HG02970 (cell line): ENCODE results near the gene AGBL4.

Source experiments
- ATAC-seq: cut with Tn5 transposase; IDR thresholded peaks from one replicate; pipeline ENCODE4 v1.9.1; 2021; ENCODE audit warnings: mild to moderate bottlenecking, moderate library complexity, moderate number of reproducible peaks; ENCODE audit not compliant: unreplicated experiment, low FRiP score

The AGBL4 gene

DNA sequence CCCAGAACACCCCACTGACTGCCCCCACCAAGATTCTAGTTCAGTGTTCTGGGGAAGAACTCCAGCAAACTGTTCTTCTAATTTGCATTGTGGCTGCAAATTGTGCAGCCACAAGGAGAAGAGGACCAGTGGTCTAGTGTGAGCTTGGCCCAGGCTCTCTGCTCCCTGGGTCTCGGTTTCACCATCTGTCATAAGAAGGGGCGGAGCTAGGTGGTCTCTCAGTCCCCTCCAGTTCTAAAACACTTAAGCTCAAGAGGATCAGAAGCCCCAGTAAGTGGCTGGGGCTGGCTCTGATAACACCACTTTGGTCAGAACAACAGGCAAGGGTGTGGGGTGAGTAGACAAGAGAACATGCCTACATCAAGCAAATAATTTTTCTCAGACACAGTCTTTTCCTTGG is 1346.9 kb downstream of the AGBL4 start:
- no peak for ATAC-seq

DNA sequence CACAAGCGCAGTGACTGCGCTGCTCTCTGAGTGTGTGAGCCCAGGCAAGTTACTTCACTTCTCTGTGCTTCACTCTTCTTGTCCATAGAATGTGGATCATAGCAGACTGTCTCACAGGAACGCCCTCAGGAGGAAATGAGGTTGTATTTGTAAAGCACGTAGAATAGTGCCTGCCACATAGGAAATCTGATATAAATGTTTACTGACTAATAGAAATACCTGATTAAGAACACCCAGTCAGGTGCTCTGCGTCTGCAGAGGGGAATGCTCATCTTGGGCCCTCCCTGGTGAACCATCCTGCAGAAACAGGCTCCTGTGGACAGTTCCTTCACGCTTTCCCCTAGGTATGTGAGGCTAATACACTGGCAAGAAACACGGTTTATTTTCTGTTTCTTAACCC is 1347.4 kb downstream of the AGBL4 start:
- ATAC-seq: no peak

DNA sequence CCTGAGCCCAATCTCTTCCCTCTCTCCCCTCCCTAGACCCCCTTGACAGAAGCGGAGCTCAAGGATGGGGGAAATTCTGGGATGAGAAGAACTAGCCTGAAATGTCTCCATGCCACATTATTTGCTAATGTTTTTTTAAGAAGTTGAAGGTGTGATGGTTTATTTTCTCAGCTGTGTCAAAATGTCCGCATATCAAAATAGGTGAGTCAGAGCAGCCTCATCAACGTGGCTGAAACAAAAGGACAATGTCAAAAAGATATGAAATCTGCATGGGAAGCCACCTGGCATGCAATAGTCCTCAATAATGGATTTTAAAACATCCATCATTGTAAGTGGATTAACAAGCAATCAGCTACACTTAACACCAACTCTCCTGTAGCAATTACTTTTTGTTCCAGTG is 1348.5 kb downstream of the AGBL4 start:
- ATAC-seq: no peak

DNA sequence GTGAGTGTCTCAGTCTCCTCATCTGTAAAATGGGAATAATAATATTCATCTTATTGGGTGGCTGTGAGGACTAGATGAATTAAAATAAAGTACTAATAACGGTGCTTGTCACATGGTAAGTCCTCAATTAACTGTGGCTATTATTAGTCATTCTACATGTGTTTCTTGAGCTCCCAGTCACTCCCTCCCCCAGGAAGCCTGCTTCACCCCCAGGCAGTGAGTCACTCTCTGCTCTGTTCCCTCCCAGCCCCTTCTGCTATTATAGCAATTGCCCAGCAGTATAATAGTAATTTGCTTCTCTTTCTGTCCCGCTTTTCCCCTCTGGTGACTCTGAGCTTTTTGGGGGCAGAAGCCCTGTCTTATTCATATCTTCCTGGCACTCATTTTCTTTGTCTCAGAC is 1349.1 kb downstream of the AGBL4 start:
- ATAC-seq: no peak

DNA sequence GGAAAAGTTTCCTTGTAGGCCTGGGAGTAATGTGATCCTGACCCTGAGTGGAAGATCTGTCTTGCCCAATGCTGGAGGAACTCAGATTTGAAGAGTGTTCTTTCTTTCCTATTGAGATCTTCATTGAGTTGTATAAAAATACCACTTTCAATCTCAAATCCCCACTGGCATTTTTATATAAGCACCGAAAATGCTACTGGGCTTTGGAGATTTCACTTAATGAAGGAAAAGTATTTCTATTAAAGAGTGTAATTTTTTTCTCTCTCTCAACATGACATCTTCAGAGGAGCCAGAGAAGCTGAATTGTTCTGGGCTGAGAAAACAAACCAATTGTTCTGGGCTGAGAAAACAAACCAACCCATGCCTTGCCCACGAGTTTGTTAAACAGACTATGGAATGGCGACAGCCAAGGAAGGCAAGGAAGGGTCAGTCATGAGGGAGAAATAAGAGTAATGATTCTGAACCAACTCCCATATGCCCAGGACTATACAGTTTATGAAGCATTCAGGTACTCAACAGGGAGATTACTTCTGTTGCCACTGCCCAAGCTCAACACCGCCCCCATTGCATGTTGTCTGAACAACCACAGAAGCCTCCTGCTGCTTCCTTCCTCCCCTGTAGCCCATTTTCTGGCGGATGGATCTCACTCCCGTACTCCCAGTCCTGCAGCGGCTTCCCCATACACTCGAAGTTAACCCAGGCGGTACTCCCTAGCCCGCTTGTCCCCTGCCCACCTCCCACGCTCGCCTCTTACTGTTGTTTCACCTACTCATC is 1350.2 kb downstream of the AGBL4 start:
- no peak for ATAC-seq

DNA sequence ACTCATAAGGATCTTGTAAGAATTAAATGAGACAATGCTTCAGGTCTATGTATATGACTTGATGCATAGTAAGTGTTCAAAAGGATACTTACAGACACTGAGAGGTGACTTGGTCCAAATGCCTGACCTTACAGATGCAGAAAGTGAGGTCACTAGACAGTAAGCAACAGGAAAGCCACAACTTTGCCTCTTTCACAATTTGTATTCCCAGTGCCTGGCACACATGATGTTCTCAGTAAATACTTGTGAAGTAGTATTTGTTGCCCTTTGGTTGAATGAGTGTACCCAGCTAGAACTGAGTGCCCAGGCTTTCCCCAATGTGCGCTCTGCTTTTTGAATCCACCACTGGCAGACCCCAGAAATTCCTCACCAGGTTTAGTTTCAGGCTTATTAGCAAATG is 1352.2 kb downstream of the AGBL4 start:
- ATAC-seq: no peak

DNA sequence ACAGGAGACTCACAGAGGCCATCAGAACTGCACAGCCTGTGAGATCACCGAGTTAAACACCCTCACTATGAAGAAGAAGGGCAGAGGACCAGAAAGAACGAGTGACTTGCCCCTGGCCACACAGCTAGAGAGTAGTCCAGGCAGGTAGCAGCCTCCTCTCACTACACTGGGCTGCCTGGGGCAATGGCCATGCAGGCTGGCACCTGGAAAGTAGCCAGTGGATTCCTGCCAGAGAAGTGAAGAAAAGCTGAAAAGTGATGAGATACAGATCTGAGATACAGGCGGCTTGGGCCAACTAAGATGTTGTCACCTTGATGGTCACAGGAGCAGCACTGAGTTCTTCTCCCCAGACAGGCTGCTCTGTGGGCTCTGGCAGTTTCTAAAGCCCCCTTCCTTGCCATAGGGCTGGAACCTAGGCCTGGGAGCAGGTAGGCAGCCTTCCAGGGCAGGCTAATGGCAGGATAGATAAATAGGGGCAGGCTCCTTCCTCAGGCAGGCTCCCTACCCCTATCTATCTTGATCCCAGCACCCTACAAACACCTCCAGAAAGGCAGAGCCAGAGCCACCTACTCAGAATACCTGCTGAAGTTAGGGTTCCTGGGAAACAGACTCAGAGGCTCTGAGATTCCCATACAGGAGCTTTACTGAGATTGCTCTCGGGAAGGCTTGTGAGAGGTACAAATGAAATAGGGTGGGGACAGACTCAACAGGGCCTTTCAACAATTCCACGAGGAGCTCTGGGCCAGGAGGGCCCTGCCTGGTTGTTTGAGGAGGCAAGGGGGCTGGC is 1353.3 kb downstream of the AGBL4 start:
- no peak for ATAC-seq

DNA sequence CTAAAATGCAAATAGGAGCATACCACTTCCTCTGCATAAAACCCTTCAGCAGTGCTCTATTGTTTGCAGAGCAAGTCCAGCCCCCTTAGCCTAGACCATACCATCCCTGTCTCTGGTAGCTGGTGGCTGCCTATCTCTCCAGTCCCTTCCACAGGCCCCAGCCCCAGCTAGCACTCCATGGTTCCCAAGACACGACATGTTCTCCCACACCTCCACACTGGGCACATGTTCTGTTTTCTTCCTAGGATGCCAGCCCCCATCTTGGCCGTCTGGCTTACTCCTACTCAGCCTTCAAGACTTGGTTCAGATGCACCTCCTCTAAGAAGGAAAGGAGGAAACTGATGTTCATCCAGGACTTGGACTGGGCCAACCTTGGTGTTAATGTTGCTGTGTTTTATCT is 1355.4 kb downstream of the AGBL4 start:
- ATAC-seq: no peak

DNA sequence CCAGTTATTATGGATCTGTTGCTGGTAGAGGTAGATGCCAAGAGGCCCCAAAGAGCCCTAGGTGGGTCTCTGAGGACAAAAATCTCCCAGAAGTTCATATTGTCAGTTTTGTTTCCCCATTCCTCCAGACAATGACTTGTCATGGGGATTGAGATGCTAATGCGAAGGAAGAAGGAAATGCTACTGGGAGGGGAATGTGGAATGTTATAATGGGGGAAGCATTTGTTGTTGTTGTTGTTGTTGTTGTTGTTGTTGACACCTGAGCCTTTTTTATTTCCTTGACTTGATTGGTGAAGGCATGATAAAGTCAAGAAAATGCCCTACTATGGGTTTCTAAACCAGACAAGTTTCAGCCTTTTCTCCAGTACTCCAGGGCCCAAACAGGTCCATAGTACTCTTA is 1356.0 kb downstream of the AGBL4 start:
- ATAC-seq: no peak

DNA sequence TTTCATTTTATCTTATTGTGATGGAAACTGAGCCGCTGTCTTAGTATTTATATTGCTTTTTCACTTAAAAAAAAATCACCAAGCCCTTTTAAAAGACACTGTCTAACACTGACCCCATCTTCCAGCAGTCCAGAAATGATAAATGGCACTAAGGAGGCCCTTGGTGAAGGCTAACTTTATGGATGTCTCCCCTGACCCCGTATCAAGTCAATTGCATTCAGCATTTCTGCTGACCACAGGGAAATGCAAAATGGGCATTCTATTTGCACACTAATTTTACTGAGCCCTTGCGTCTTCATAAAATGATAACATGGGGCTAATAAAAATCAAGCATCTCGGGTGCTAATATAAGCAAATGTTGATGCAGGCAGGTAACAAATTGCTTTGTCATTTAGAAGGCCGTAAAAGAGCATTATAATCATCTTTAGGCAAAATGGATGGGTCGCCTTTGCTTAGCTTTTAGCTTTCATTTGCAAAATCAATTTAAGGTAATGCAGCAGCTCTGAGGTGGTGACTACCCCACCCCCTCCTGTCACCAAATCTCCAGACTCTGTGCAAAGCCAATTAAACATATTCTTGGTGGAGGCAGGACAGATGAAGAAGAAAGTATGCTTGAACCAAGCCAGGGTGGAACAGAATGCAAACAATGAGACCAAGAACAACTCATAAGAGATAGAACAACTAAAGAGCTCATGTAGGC is 1357.9 kb downstream of the AGBL4 start:
- no peak for ATAC-seq

DNA sequence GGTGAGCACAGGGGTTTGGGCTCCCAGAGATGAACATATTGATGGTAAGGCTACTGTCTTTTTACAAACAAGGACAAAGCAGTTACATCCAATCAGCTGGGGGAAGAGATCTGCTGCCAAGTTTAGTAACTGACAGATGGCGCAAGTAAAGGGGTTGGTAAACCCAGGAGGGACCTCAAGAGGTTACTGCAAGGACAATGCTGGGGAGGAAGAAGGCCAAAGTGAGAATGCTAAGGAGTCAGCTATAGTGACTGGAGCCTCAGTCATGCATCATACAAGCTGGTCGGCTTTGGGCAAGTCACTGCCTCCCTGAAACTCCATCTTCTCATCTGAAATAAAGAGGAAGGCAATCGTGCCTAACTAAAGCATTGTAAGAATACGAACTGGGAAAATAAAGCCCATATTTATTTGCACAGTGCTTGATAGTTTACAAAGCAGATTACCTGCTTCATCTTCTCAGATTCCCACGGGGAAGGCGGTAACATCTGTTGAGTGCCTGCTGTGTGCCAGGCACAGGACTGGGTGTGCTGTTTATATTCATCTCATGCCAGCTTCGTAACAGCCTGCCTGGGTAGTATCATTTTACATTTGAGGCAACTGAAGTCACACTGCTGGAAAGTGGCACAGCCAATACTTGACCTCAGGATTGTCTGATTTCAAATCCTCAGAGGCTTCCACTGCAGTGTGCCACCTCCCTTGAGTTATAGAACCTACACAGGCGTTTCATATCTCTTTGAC is 1361.9 kb downstream of the AGBL4 start:
- ATAC-seq: no peak

DNA sequence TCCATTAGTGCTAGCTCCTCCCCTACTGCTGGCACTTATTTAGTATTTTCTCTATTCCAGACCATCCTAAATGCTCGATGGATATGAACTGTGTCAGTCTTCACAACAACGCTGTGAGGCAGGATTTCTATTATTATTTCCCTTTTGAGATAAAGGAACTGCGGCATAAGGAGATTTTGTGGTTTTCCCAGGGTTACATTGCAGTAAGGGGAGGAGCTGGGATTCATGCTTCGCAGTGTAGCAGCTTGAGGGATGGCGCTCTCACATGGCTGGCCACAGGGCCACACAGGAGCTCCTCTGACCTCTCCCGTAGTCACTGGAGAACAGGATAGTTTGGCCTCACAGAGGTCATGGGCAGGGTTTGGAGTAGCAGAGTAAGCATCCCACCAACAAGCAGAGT is 1364.0 kb downstream of the AGBL4 start:
- no peak for ATAC-seq

DNA sequence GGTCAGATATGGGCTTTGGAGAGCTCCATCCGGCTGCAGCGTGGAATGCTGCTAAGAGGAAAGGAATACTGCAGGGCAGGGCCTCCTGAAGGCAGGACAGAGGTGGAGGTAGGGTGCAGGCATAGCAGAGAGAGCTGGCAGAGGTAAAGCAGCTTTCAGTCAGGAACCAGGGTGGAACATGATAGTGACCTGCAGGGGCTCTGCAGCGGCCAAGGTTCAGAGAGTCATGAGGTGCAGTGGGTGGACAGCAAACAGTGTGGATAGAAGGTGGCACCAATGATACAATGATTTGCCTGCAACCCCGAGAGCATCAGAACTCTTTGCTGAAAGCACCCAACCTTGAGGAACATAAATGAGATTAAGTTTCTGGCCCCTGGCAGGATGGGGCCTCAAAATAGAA is 1366.3 kb downstream of the AGBL4 start:
- no peak for ATAC-seq

DNA sequence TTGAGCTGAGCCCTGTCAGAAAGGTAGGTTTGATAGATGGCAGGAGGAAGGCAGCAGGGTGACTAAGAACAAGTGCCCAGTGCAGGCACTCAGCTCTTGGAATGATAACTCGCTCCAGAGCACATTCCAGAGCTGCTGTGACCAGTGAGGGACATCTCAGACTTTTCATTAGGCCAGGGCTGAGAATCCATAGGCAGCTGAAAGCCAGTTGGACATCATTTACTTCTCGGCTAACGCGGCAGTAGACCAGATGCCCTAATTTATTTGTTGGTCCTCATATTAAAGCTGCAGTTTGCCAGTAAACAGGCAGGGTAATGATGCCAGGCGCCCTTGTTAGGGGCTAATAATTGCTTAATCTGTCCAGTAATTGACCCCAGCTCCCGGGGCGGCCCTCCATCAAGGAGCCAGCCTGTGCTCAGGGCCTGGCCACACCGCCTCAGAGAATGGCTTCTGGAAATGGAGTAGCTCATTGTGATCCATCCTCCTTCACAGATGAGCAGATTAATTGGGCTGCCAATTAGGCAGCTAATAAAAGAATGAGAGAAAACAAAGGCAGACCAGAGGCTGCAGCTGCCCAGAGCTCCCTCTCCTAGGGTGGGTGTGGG is 1369.0 kb downstream of the AGBL4 start:
- no peak for ATAC-seq

DNA sequence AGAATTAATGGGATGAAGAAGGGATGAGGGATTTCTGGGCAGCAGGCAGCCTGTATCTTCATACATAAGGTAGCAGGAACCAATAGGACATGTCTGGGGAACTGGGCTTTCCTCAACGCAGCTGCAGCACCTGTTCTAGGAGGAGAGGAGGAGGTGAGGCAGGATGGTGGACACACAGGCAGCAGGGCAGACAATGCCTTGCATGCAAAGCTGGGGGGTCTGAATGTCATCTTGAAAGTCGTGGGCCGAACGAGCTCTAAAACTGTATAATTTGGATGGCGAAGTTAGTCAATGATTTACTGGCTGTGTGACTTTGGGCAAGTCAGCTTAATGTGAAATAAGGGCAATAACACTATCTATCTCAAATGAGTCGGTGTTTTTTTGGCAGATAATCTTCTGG is 1371.4 kb downstream of the AGBL4 start:
- ATAC-seq: no peak

DNA sequence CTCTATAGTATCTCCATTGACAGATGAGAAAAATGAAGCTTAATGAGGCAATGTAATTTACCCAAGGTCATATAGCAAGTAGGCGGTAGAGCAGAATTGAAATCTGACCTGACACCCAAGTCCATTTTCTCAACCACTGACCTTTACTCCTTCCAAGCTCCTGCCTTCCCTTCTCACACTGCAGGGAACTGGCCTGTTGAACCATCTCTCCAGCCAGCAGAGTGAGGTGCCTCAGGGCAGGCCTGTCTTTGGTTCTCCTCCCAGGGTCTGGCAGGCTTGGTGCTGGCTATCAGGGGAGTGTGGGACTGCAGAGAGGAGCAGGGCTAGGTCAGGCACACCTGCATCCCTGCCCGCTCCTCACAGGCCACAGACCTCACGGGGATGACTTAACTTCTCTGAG is 1373.9 kb downstream of the AGBL4 start:
- ATAC-seq: no peak

DNA sequence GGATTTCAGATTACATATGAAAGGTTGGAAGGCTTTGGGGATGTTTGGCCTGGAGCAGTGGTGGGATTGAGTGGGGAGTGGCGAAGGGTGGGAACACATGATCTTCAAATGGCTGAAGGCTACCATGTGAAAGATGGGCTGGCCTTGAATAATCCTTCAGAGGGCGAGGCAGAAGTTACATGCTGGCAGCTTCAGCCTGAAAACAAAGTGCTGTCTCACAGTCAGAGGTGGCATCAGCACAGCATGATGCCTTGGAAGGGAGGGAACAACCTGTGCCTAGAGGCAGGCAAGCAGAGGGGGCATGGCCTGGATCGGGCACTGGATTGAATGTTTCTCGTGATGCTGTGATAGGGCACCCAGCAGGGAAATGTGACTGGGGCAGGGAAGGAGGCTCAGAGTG is 1377.9 kb downstream of the AGBL4 start:
- no peak for ATAC-seq

DNA sequence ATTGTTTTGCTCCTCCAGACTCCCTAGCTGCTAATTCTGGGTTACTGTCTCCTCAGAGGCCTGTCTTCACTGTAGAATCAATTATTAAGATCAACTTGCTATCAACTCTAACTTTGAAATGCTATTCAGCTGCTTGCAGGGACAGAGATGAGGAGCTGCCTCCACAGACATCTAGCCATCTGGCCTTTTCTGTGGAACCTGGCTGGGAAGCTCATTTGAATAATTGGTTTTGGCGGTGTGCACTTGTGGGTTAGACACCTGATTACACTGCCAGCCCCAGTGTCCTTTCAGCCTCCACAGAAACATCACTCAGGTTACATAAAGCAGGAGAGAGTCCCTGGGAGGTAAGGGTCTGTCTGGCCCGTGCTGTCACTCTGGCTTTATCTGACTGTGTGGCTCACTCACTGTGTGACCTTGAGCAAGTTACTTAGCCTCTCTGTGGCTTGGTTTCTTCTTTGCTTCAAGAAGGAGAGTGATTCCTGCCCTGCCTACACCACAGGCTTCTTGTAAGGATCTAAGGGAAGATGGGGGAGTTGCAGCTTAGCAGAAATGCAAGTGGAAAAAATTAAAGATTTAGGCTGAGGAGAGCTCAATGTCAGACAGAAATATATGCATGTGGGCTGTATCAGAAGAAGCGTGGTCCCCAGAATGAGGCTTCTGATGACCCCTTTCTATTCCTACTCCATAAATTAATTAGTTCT is 1378.7 kb downstream of the AGBL4 start:
- no peak for ATAC-seq

DNA sequence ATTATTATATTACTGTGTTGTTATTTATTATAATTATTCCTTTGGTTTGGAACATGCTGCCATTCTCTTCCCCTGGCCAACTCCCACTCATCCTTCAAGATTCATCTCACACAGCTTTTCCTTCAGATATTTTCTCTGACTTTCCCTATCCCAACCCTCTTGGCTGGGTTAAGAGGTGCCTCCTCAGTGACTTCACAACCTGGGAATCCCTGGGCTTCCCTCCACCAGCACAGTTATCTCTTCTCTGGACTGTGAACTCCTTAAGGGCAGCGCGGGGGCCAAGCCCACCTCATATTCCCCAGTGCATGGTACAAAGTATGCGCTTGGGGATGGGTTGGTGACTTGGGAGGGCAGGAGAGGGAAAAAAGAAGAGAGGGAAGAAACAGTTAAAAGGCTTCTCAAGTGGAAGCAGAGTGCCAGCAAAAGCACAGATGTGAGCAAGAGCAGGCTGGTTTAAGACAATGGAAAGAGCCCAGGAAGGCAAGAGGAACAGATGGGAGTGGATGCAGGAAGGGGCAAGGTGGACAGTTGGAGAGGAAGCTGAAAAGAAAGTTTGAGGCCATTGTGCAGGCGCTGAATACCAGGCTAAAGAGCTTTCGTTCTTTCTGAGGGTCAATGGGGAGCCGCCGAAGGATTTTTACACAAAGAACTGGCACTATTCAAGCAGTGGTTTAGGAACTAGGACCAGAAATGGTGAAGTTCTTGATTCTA is 1379.4 kb downstream of the AGBL4 start:
- ATAC-seq: no peak
